NCI-H510A (cell line): ENCODE measurements around the gene UTP14C.
"Not testable (repeated sequence)": the region's sequence is repeated elsewhere in the genome, so short reads cannot be mapped to it uniquely, and the experiment has no call there.

Experiments used
- DNase-seq: peaks from one replicate; lab custom pipeline; 2025; lab: John Stamatoyannopoulos, UW

Gene UTP14C

GRCh38 chr13:52004511-52005170, 19.9 kb upstream of the UTP14C start:
- no peak for DNase-seq

- DNase-seq, result no peak
These were observed 18.5 kb upstream of the UTP14C start for GRCh38 chr13:52005841-52006522.

- no peak for DNase-seq
These were observed 17.8 kb upstream of the UTP14C start for GRCh38 chr13:52006523-52007245.

DNA sequence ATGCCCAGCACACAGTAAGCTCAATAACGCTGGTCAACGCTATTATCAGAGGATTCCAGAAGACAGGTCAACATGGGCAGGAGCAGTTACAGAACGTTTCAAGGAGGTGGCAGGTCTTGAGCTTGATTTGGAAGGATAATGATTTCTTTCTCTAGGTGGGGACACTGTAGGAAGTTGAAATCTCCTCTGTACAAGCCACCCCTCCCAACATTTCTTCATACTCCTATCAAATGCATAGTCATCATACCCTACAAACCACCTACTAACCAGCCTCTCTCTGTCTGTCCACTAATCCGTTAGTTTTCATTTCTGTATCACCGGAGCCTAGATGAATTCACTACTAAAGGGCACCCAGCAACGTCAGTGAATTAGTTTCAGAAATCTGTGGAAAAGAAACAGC, 14.5 kb upstream of the UTP14C start:
- DNase-seq, result no peak

DNA sequence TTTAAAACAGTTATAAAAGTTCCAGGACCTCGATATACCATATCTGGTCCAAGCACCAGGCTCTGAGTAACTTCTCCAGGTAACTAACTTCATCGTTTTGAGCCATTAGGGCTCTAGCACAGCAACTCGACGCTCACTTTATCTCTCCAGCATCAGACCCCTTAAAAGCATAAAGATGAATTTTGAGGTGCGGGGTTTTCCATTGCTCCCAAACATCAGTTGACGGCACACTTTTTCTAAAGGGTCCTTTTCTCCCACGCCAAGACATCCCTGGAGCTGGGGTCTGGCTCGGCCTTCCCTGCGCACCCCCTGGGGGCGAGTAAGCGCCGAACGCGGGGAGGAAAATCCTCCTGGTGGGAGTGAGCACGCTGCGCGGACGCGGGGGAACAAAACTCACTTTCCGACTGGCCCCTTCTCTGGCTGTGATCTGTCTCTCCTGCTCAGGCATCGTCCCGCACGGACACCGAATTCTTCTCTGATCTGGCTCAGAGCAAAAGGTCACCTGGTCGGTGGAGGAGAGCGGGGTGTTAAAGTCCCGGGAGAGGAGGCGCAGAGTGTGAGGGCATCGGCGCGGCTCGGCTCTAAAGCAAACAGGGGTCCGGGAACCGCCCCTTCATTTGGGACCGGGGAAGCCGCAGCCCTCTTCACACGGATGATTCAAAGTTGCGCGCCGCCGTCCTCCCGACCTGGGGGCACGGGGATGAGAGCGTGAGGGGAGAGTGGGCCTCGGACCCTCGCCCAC, 13.4 kb upstream of the UTP14C start, which contains the start of gene ATP7B:
ATP7B (minus strand) TSS at position 561 of the 742 bp plus-strand sequence; CDS start at position 448, 113 bp downstream.
- DNase-seq, result no peak

DNA sequence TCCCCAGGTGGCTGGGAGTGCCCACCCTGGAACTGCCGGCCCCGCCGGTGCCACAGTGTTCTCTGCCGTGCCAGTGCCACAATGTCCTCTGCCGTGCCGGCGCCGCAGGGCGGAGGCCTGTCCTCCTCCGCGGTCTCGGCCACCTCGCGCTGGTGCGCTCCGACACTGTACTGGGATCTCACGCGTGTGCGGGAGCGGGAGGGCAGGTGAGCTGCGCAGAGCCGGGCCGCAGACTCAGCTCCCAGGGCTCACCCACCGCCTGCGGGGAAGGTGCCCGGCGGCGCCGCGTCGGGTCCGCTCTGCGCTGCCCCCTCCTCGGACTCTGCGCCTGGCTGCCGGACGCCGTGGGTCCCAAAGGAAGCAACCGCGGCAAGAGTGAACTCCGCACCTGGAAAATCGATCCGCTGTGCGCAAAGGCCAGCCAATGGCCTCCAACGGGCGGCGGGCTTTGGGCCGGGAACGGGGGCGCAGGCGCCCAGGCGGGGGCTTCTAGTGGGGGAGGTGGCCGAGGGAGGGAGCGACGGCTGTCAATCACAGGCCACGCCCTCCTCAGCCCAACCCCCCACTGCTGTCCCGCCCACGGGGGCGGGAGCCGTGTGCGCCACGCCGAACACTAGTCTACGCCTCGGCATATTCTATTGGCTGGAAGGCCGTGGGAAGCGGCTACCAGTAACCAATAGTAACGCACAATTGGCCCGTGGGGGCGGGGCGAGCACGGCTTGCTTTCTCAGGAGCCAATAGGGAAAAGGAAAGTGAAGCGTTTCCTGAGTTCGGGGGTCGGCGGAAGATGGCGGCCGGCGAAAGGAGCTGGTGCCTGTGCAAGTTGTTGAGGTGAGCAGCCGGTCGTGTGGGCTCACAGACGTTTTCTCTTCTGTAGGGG, 12.6 kb upstream of the UTP14C start, which contains the start of gene ALG11:
ALG11 (plus strand) TSS at position 767 of the 880 bp plus-strand sequence; CDS start at position 788, 21 bp downstream.
- peak; percentile 91 for DNase-seq

DNA sequence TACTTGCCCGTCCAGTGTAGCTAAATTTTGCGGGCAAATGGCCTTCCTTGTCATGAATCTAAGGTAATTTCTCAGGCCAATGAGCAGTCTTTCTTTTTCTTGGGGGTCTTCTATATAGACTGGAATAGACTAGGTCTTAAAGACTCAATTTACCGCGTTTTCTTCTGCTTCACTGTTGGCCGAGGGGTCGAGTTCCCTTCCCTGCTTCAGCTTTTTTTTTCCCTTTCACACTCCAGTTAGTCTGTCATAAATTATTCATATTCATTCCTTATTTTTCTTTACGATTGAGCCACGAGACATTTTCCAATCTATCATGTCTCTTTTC, 12.0 kb upstream of the UTP14C start:
- DNase-seq, result no peak

GRCh38 chr13:52016296-52016695, 8.2 kb upstream of the UTP14C start:
- DNase-seq, result no peak

- DNase-seq, result no peak
These were observed 4.3 kb upstream of the UTP14C start for GRCh38 chr13:52020191-52020590.

DNA sequence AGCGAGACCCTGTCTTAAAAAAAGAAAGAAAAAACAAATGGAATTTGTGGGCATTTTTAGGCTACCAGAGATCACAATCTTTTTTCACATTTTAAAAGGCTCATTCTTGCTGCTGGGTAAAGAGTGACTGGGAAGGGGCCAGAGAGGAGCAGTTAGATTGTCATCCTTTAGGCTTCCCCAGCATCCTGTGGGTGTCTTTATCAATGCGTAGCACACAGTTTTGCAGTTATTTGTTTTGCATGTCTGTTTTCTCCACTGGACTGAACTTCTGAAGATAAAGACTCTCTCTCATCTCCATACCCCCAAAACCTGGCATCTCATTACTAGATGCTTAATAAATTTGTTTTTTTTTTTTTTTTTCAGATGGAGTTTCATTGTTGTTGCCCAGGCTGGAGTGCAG, 2.1 kb upstream of the UTP14C start:
- no peak for DNase-seq

- no peak for DNase-seq
These were observed 1.2 kb downstream of the UTP14C start for GRCh38 chr13:52025475-52026245.

GRCh38 chr13:52026246-52026626, 1.7 kb downstream of the UTP14C start:
- DNase-seq, result no peak

DNA sequence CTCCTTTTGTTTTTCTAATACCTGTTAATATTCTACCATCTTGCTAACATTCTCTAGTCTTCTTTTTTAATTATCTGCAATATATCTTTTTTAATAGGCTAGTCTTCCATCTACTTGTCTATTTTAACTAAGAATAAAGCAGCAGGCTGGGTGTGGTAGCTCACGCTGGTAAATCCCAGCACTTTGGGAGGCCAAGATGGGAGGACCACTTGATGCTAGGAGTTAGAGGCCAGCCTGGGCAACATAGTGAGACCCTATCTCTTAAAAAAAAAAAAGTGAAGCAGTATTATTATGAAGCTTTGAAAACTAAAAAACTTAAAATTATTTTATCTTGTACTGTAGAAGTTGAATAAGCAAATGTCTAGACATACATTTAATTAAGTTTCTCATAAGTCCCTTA, 3.3 kb downstream of the UTP14C start:
- DNase-seq, result no peak

DNA sequence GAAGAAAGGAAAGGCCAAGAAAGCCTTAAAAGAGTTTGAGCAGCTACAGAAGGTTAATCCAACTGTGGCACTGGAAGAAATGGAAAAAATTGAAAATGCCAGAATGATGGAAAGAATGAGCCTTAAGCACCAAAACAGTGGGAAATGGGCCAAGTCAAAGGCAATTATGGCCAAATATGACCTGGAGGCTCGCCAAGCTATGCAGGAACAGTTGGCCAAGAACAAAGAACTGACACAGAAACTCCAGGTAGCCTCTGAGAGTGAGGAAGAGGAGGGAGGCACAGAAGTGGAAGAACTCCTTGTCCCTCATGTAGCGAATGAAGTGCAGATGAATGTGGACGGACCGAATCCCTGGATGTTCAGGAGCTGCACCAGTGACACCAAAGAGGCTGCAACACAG, 5.1 kb downstream of the UTP14C start:
- no peak for DNase-seq

GRCh38 chr13:52030401-52030800, 5.9 kb downstream of the UTP14C start:
- DNase-seq, result not testable (repeated sequence)

- DNase-seq, result no peak
These were observed 8.5 kb downstream of the UTP14C start for GRCh38 chr13:52033039-52033438.

DNA sequence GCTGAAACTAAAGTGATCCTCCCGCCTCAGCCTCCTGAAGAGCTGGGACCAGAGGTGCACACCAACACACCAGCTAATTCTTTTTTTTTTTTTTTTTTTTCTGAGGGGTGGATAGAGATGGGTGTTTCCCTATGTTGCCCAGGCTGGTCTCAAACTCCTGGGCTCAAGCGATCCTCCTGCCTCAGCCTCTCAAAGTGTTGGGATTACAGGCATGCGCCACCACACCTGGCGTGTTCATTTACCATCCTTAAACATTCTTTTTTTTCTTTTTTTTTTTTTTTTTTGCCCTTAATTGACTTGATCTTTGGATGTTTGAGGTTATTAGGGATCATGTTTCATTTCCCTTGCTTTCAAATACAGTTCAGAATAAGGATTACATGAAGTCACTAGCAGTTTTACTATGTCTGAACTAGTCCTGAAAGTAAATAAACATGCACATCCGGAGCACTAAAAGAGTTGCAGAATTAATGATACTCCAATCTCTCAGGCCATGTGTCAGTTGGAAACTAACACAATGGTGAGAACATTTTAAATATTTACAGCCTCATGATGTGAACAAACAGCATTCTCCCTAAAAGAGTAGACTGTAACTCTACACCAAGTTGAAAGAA, 10.2 kb downstream of the UTP14C start:
- DNase-seq, result no peak

DNA sequence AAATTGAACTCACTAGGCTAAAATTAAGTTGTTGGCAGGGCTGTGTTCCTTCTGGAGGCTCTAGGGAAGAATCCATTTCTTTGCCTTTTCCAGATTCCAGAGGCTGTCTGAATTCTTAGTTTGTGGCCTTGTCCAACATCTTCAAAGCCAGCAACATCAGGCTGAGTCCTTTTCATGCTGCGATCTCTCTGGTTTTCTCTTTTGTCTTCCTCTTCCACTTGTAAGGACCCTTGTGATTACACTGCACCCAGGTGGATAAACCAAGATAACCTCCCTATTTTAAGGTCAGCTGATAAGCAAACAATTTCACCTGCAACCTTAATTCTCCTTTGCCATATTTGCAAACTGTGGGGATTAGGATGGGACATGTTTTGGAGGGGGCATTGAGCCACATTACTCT, 11.5 kb downstream of the UTP14C start:
- no peak for DNase-seq

DNA sequence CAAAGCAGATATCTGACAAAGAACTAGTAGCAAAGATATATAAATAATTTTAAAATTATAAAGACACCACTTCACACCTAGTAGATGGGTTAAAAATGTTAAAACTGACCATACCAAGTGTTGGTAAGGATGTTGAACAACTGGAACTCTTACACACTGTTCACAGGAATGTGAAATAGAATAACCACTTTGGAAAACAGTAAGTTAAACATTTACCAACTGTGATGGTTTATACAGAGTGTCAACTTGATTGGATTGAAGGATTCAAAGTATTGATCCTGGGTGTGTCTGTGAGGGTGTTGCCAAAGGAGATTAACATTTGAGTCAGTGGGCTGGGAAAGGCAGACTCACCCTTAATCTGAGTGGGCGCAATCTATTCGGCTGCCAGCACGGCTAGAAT, 19.2 kb downstream of the UTP14C start:
- no peak for DNase-seq

- no peak for DNase-seq
These were observed 23.0 kb downstream of the UTP14C start for GRCh38 chr13:52047463-52047862.
